KOPT-K1 (cell line): ENCODE data around the gene C9orf43.

Experiments
- H3K27ac ChIP-seq: fragments of 200-600 bp; sonication (generic); 2 replicates; pipeline ENCODE4 v1.5.1; 2016; ENCODE audit warnings: antibody characterized with exemption, mild to moderate bottlenecking, low read depth, low read length; ENCODE audit not compliant: poor library complexity, severe bottlenecking
- H3K36me3 ChIP-seq: fragments of 200-600 bp; sonication (generic); 2 replicates; pipeline ENCODE4 v1.5.1; 2017; ENCODE audit warnings: antibody characterized with exemption, mild to moderate bottlenecking, low read length, moderate library complexity; ENCODE audit not compliant: insufficient read depth
- H3K9me3 ChIP-seq: fragments of 200-600 bp; sonication (generic); 2 replicates; pipeline ENCODE4 v1.5.1; 2017; ENCODE audit warnings: antibody characterized with exemption, low read length, mild to moderate bottlenecking; ENCODE audit not compliant: insufficient read depth, poor library complexity, severe bottlenecking

The C9orf43 gene

GRCh38 chr9:113463418-113464285 lies 53.1 kb downstream of the C9orf43 start, which contains the start of gene RGS3:
TSS of gene RGS3 (plus strand) at chr9:113463727. CDS start at chr9:113463803, 76 bp downstream.
- no peaks in the 10 kb centered on the region for H3K9me3 ChIP-seq
- no peaks in the 10 kb centered on the region for H3K36me3 ChIP-seq
- H3K27ac ChIP-seq: no peak within 1 kb of the TSS

- no peak overlapping the region for H3K27ac ChIP-seq
- H3K36me3 ChIP-seq: no peaks in the 10 kb centered on the region
- H3K9me3 ChIP-seq: no peaks in the 10 kb centered on the region
Measured at GRCh38 chr9:113464286-113464660, 53.7 kb downstream of the C9orf43 start.

- Histone ChIP-seq H3K9me3 (no peaks in the 10 kb centered on the region), H3K36me3 (no peaks in the 10 kb centered on the region), H3K27ac (no peak overlapping the region)
Measured at GRCh38 chr9:113465599-113466140, 55.1 kb downstream of the C9orf43 start.

- no peak overlapping the region for H3K27ac ChIP-seq
- H3K9me3 ChIP-seq: no peaks in the 10 kb centered on the region
- no peaks in the 10 kb centered on the region for H3K36me3 ChIP-seq
Measured at GRCh38 chr9:113467183-113467582, 56.6 kb downstream of the C9orf43 start.

DNA sequence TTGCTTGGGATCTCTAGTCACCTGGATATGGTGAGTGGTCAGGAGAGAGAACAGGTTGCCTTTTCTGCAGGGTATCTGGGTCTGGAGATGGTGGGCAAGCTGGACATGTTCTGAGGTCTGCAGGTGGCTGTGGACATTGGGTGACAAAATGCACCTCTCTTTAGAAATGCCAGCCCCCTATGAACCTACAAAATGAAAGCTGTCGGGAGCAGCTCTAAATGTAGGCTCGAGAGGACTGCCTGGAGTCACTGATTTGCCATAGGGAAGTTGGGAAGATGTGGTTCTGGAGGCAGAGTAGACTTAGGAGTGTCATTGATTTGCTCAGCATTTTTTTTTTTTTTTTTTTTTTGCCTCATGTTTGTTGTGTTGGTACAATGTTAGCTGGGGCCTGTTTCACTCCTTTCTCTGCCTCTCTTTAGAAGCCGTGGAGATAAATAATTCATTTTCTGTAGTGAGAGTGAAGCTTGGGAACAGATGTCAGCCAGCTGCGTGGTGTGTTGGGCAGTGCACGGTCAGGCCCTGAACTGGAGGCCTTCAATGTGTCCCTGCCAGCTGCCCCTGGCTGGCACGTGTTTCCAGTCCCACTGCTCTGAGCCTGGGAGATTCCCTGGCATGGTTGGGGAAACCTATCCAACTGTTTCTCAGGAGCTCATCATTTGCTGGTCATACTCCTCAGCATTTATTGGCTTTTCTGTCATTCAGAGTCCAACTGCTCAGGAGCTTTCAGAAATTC lies 58.3 kb downstream of the C9orf43 start:
- no peaks in the 10 kb centered on the region for H3K9me3 ChIP-seq
- no peak overlapping the region for H3K27ac ChIP-seq
- H3K36me3 ChIP-seq: no peaks in the 10 kb centered on the region

- no peaks in the 10 kb centered on the region for H3K36me3 ChIP-seq
- H3K9me3 ChIP-seq: no peaks in the 10 kb centered on the region
- no peak overlapping the region for H3K27ac ChIP-seq
Measured at GRCh38 chr9:113471143-113471542, 60.6 kb downstream of the C9orf43 start.

GRCh38 chr9:113471566-113471965 lies 61.0 kb downstream of the C9orf43 start:
- Histone ChIP-seq H3K9me3 (no peaks in the 10 kb centered on the region), H3K36me3 (no peaks in the 10 kb centered on the region), H3K27ac (no peak overlapping the region)

GRCh38 chr9:113472199-113472598 lies 61.7 kb downstream of the C9orf43 start:
- no peak overlapping the region for H3K27ac ChIP-seq
- H3K9me3 ChIP-seq: no peaks in the 10 kb centered on the region
- no peaks in the 10 kb centered on the region for H3K36me3 ChIP-seq

GRCh38 chr9:113474360-113475028 lies 63.9 kb downstream of the C9orf43 start:
- Histone ChIP-seq H3K9me3 (no peaks in the 10 kb centered on the region), H3K36me3 (no peaks in the 10 kb centered on the region), H3K27ac (no peak overlapping the region)

DNA sequence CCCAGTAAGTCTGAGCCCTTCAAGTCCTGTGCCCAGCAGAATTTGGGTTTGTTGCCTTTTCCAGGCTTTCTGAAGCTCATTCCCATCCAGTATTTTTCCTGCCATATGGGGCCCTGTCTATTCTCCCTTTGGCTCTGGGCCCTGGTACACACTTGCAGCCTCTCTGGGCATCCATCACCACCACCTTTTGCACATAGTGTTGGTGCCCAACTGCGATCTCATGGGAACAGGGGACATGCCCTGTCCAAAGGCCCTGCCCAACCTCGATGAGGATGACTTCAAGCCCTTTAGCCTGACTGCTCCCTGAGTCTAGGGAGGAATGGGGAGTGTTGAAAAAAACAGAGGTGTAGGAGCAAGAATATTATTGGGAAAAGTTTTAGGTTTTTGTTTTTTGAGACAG lies 64.5 kb downstream of the C9orf43 start:
- no peak overlapping the region for H3K27ac ChIP-seq
- no peaks in the 10 kb centered on the region for H3K9me3 ChIP-seq

GRCh38 chr9:113475992-113476391 lies 65.4 kb downstream of the C9orf43 start:
- Histone ChIP-seq H3K27ac (no peak overlapping the region), H3K36me3 (no peaks in the 10 kb centered on the region), H3K9me3 (no peaks in the 10 kb centered on the region)

More for the DNA sequence above, 64.5 kb downstream of the C9orf43 start:
- H3K36me3 ChIP-seq: no peaks in the 10 kb centered on the region

GRCh38 chr9:113476511-113476916 lies 66.0 kb downstream of the C9orf43 start:
- Histone ChIP-seq H3K36me3 (no peaks in the 10 kb centered on the region), H3K9me3 (no peaks in the 10 kb centered on the region), H3K27ac (no peak overlapping the region)

- Histone ChIP-seq H3K36me3 (no peaks in the 10 kb centered on the region), H3K9me3 (no peaks in the 10 kb centered on the region), H3K27ac (no peak overlapping the region)
Measured at GRCh38 chr9:113477058-113477457, 66.5 kb downstream of the C9orf43 start.

DNA sequence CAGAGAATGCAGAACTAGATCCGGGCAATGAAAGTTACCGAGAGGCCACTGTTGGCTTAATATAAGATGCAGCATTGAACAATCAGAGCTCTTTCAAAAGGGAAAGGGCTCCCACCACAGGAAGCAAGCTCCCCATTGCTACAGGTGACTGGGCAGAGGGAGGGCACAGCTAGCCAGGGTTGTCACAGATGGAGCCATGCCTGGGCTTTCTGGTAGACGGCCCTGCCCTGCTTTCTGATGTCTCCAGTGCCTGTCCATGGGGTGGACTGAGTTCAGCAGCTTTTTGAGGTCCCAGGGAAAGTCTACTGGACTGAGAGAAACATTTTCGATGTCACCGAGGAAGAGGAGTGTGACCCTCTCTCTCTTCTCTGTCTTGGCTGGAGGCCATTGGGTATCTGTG lies 67.1 kb downstream of the C9orf43 start:
- no peaks in the 10 kb centered on the region for H3K9me3 ChIP-seq
- H3K27ac ChIP-seq: no peak overlapping the region
- H3K36me3 ChIP-seq: no peaks in the 10 kb centered on the region

DNA sequence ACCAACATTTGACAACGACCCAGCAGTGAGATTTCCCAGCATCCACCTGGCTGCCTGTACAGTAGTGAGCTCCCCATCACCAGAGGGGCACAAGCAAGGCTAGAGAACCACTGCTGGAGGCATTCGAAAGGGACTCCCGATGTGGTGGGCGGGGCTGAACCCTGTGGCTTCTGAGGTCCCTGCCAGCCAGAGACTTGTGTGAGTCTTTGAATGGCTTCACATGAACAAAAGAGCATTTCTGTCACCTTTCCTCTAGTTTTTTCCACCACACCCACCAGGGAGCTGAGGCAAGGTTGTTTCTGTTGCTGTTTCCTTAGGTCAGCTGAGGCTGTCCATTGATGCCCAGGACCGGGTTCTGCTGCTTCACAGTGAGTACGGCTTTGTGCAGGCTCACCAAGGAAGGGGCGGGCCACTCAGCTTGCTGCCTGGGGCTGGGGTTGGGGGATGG lies 68.7 kb downstream of the C9orf43 start:
- H3K27ac ChIP-seq: no peak overlapping the region
- no peaks in the 10 kb centered on the region for H3K36me3 ChIP-seq

More for the DNA sequence above, 68.7 kb downstream of the C9orf43 start:
- H3K9me3 ChIP-seq: no peaks in the 10 kb centered on the region
